Measurements from ENCODE around the gene RNLS.

GRCh38 chr10:88293073-88293472 lies 290.0 kb downstream of the RNLS start:
- TF ChIP-seq POLR2A (IDR thresholded peaks at IDR 0.05), result no peak
- no peak for TF ChIP-seq CTCF (IDR thresholded peaks at IDR 0.05)

All from thyroid gland (tissue), 4 donors.